H1 (cell line): Measurements from ENCODE around the gene SLC15A3. TPM values are rescaled to one million over a fixed set of nuclear protein-coding genes. Genes with fewer than 3 reads are reported as not detected.

Experiments used
- CTCF ChIA-PET: fragments of 300-600 bp; sonication (Branson Sonifier 250); formaldehyde crosslinking; loops from one replicate; lab custom pipeline; 2021; ENCODE audit not compliant: partially characterized antibody; lab: Charles Lee
- POLR2A ChIA-PET: fragments of 300-600 bp; sonication (Branson Sonifier 250); formaldehyde crosslinking; loops from one replicate; lab custom pipeline; 2021; ENCODE audit warnings: inconsistent platforms; ENCODE audit not compliant: partially characterized antibody; lab: Charles Lee
- DNase-seq, 2 experiments: peaks; one replicate each; pipeline versions ENCODE4 v3.0.0 to v3.0.0-alpha.2; 2010 to 2022; ENCODE audit warnings: low spot score in 2 of 2, low read depth in 1 of 2, mixed read lengths in 1 of 2
- FAIRE-seq: peaks from 2 replicates; lab custom pipeline; 2011; peaks lifted over from hg19 to GRCh38; lab: Jason Lieb, UNC
- H2AFZ ChIP-seq: 2 replicates; pipeline ENCODE4 v1.8.1; 2012; ENCODE audit warnings: low read length, inconsistent platforms
- H2AK5ac ChIP-seq: 2 replicates; pipeline ENCODE4 v1.6.1; 2013; ENCODE audit warnings: low read depth, low read length
- H2BK120ac ChIP-seq: replicated peaks from 2 replicates; pipeline ENCODE3; 2013; ENCODE audit warnings: low read depth, low read length, inconsistent platforms
- H2BK12ac ChIP-seq: 2 replicates; pipeline ENCODE4 v1.6.1; 2013; ENCODE audit warnings: low read depth, low read length
- H2BK15ac ChIP-seq: 2 replicates; pipeline ENCODE4 v1.6.1; 2013; ENCODE audit warnings: low read length
- H2BK20ac ChIP-seq: 2 replicates; pipeline ENCODE4 v1.6.1; 2013; ENCODE audit warnings: low read length
- H2BK5ac ChIP-seq: 2 replicates; pipeline ENCODE4 v1.6.1; 2013; ENCODE audit warnings: low read depth, low read length
- H3K14ac ChIP-seq: 2 replicates; pipeline ENCODE4 v1.6.1; 2013; ENCODE audit warnings: inconsistent platforms; ENCODE audit not compliant: insufficient read length
- H3K18ac ChIP-seq: 2 replicates; pipeline ENCODE4 v1.6.1; 2013; ENCODE audit warnings: low read length; ENCODE audit errors: extremely low read depth
- H3K23ac ChIP-seq: 2 replicates; pipeline ENCODE4 v1.6.1; 2013; ENCODE audit warnings: inconsistent platforms; ENCODE audit not compliant: insufficient read length
- H3K23me2 ChIP-seq: 2 replicates; pipeline ENCODE4 v1.6.1; 2013; ENCODE audit warnings: low read depth, low read length
- H3K27ac ChIP-seq: 2 replicates; pipeline ENCODE4 v1.6.1; 2011; ENCODE audit warnings: low read depth, low read length, inconsistent platforms
- H3K27me3 ChIP-seq, 4 experiments: replicated peaks in 1 of 4; 1 replicate in 1 of 4; 2 replicates in 3 of 4; pipeline versions ENCODE4 v1.6.1 to v1.8.1; 2011 to 2013; ENCODE audit warnings: low read length in 3 of 4, mild to moderate bottlenecking in 3 of 4, inconsistent platforms in 2 of 4, mixed read lengths in 2 of 4, moderate library complexity in 1 of 4; ENCODE audit not compliant: control insufficient read depth in 3 of 4, insufficient read depth in 3 of 4; ENCODE audit errors: extremely low read depth in 1 of 4
- H3K36me3 ChIP-seq, 4 experiments: 2 replicates each; pipeline versions ENCODE4 v1.6.1 to v1.8.1; 2011 to 2013; ENCODE audit warnings: mild to moderate bottlenecking in 4 of 4, low read length in 3 of 4, moderate library complexity in 2 of 4, control low read depth in 1 of 4, inconsistent platforms in 1 of 4; ENCODE audit not compliant: insufficient read depth in 4 of 4, control insufficient read depth in 2 of 4
- H3K4ac ChIP-seq: replicated peaks from 2 replicates; pipeline ENCODE3; 2013; ENCODE audit warnings: low read length, low read depth, mixed read lengths, inconsistent platforms; ENCODE audit not compliant: insufficient read length
- H3K4me1 ChIP-seq, 4 experiments: replicated peaks in 1 of 4; 1 replicate in 1 of 4; 2 replicates in 3 of 4; pipeline versions ENCODE4 v1.6.1 to v1.8.1; 2011 to 2013; ENCODE audit warnings: low read length in 3 of 4, inconsistent platforms in 2 of 4, mixed read lengths in 1 of 4; ENCODE audit not compliant: insufficient read depth in 4 of 4, control insufficient read depth in 3 of 4
- H3K4me2 ChIP-seq, 2 experiments: 2 replicates each; pipeline versions ENCODE4 v1.6.1 to v1.8.1; 2011 to 2013; ENCODE audit warnings: low read depth in 2 of 2, low read length in 2 of 2, control low read depth in 1 of 2, inconsistent platforms in 1 of 2, mild to moderate bottlenecking in 1 of 2; ENCODE audit not compliant: insufficient read depth in 1 of 2
- H3K4me3 ChIP-seq, 4 experiments: fragments of 200-600, 300-600 bp in 1 of 4; sonication (generic), shearing (Covaris generic), sonication (Bioruptor Twin) in 1 of 4; 2 replicates each; pipeline versions ENCODE4 v1.5.1 to v1.8.1; 2011 to 2016; ENCODE audit warnings: low read length in 4 of 4, low read depth in 3 of 4, control low read depth in 2 of 4, inconsistent platforms in 2 of 4, mild to moderate bottlenecking in 2 of 4, mixed read lengths in 1 of 4, moderate library complexity in 1 of 4; ENCODE audit not compliant: insufficient read depth in 2 of 4; ENCODE audit errors: extremely low read depth in 1 of 4
- H3K56ac ChIP-seq: replicated peaks from 2 replicates; pipeline ENCODE3; 2013; ENCODE audit warnings: low read depth, mild to moderate bottlenecking, mixed read lengths, low read length, inconsistent platforms; ENCODE audit not compliant: insufficient read length
- H3K79me1 ChIP-seq: 2 replicates; pipeline ENCODE4 v1.6.1; 2013; ENCODE audit warnings: low read depth, low read length, control low read depth
- H3K79me2 ChIP-seq, 2 experiments: 2 replicates each; pipeline versions ENCODE4 v1.6.1 to v1.8.1; 2012 to 2013; ENCODE audit warnings: low read length in 2 of 2, mild to moderate bottlenecking in 2 of 2, inconsistent platforms in 1 of 2; ENCODE audit not compliant: insufficient read depth in 2 of 2, control insufficient read depth in 1 of 2
- H3K9ac ChIP-seq, 4 experiments: replicated peaks in 1 of 4; 1 replicate in 1 of 4; 2 replicates in 3 of 4; pipeline versions ENCODE4 v1.6.1 to v1.8.1; 2011 to 2013; ENCODE audit warnings: low read depth in 3 of 4, low read length in 3 of 4, control low read depth in 2 of 4, mild to moderate bottlenecking in 2 of 4, moderate library complexity in 2 of 4, inconsistent platforms in 1 of 4; ENCODE audit errors: extremely low read depth in 1 of 4
- H3K9me3 ChIP-seq, 2 experiments: 2 replicates each; pipeline versions ENCODE4 v1.6.1 to v1.8.1; 2012 to 2013; ENCODE audit warnings: mild to moderate bottlenecking in 2 of 2, moderate library complexity in 2 of 2, control low read depth in 1 of 2, inconsistent platforms in 1 of 2, low read depth in 1 of 2, low read length in 1 of 2, mixed read lengths in 1 of 2; ENCODE audit not compliant: insufficient read depth in 2 of 2
- H4K20me1 ChIP-seq, 2 experiments: replicated peaks in 1 of 2; 2 replicates each; pipeline versions ENCODE3 to v1.8.1; 2011 to 2013; ENCODE audit warnings: inconsistent platforms in 2 of 2, low read length in 2 of 2, mild to moderate bottlenecking in 1 of 2; ENCODE audit not compliant: insufficient read depth in 2 of 2, control insufficient read depth in 1 of 2
- H4K5ac ChIP-seq: 2 replicates; pipeline ENCODE4 v1.6.1; 2013; ENCODE audit warnings: low read length, low read depth, mixed read lengths, inconsistent platforms; ENCODE audit not compliant: insufficient read length
- H4K8ac ChIP-seq: 2 replicates; pipeline ENCODE4 v1.8.0; 2013; ENCODE audit warnings: mild to moderate bottlenecking, moderate library complexity, low read length, inconsistent platforms; ENCODE audit not compliant: insufficient read depth; ENCODE audit errors: extremely low read depth
- H4K91ac ChIP-seq: replicated peaks from 2 replicates; pipeline ENCODE3; 2013; ENCODE audit warnings: low read length, mixed read lengths, inconsistent platforms; ENCODE audit not compliant: insufficient read length
- ASH2L ChIP-seq: fragments of 200-600, 300-600 bp; sonication (generic); IDR thresholded peaks from one replicate; pipeline ENCODE4 v1.7.1; 2017; ENCODE audit warnings: low read length
- ATF3 ChIP-seq: IDR thresholded peaks from 2 replicates; pipeline ENCODE4 v1.6.1; 2011; ENCODE audit warnings: low read depth, mild to moderate bottlenecking, low read length; ENCODE audit not compliant: insufficient read depth
- CREB1 ChIP-seq: IDR thresholded peaks from 2 replicates; pipeline ENCODE4 v1.6.1; 2012; ENCODE audit warnings: inconsistent platforms
- GABPA ChIP-seq: IDR thresholded peaks from 2 replicates; pipeline ENCODE4 v1.6.1; 2011; ENCODE audit warnings: mild to moderate bottlenecking, low read length, moderate library complexity, borderline replicate concordance; ENCODE audit not compliant: insufficient read depth
- GTF2F1 ChIP-seq: IDR thresholded peaks from 2 replicates; pipeline ENCODE4 v1.6.1; 2012; ENCODE audit warnings: low read depth, low read length, improper control_type of control experiment, borderline replicate concordance
- KDM5A ChIP-seq: fragments of 200-600 bp; IDR thresholded peaks from 2 replicates; pipeline ENCODE4 v1.7.1; 2012; ENCODE audit warnings: mild to moderate bottlenecking, low read length, inconsistent platforms, mixed read lengths
- NANOG ChIP-seq: IDR thresholded peaks from 2 replicates; pipeline ENCODE4 v1.6.1; 2011; ENCODE audit warnings: low read length, low read depth, mild to moderate bottlenecking, inconsistent platforms; ENCODE audit not compliant: insufficient read depth, poor library complexity, severe bottlenecking
- RNF2 ChIP-seq: fragments of 200-900, 300-1000 bp; sonication (generic); IDR thresholded peaks from 2 replicates; pipeline ENCODE4 v1.7.1; 2016; ENCODE audit warnings: borderline replicate concordance, low read depth, mild to moderate bottlenecking, antibody characterized with exemption, low read length; ENCODE audit not compliant: poor library complexity, severe bottlenecking; ENCODE audit errors: missing control alignments
- SIX5 ChIP-seq: IDR thresholded peaks from 2 replicates; pipeline ENCODE4 v1.6.1; 2011; ENCODE audit warnings: mild to moderate bottlenecking, low read depth, low read length
- TAF7 ChIP-seq: optimal IDR thresholded peaks from 2 replicates; pipeline ENCODE3; 2011; ENCODE audit warnings: low read depth, mild to moderate bottlenecking, inconsistent platforms, low read length, moderate library complexity, borderline replicate concordance
- WGBS, 2 experiments: shearing (Covaris generic) in 1 of 2; methylation state at CpG; one replicate each; pipeline versions ENCODE4 v1.1.6 to v1.1.7; 2013 to 2015; ENCODE audit warnings: low lambda C conversion rate in 2 of 2, mixed read lengths in 2 of 2, inconsistent platforms in 1 of 2, low coverage in 1 of 2, missing lambda C conversion rate in 1 of 2; ENCODE audit not compliant: insufficient replicate concordance in 2 of 2, insufficient coverage in 1 of 2, insufficient read length in 1 of 2; ENCODE audit errors: extremely low coverage in 1 of 2, missing lambda C conversion rate in 1 of 2; 5-methylcytosine and 5-hydroxymethylcytosine counted together
- polyA plus RNA-seq, 7 experiments: library from polyadenylated mRNA; depleted of rRNA in 3 of 7; stranded (reverse) in 5 of 7; unstranded in 2 of 7; fragments of >200 nt in 5 of 7; fragments of 200-250 nt in 2 of 7; gene quantifications; 1 replicate in 5 of 7; 2 replicates in 1 of 7; 4 replicates in 1 of 7; pipeline versions ENCODE4 v1.2.1 to v1.2.3, GENCODE V29; 2011 to 2013; ENCODE audit warnings: missing spikeins in 2 of 7, mixed read lengths in 2 of 7
- total RNA-seq: library from RNA; stranded (reverse); fragmentation: NEBNext Ultra II Directional; extraction: Animal tissue kit (Norgen Biotek cat#: 25700); gene quantifications from 2 replicates; pipeline ENCODE4 v1.2.1, GENCODE V29; 2021

The SLC15A3 gene
- total and polyA plus RNA-seq, 2 of the 8 experiments (the other 6 are each of a cell fraction or from before 2014, with no cell fraction given): 25.8 to 31.0 TPM

GRCh38 chr11:60912851-60913528, 39.0 kb downstream of the SLC15A3 start:
- peak overlapping the region in 1 of 4 experiments; percentile 65; a peak in 4 of 8 replicates for H3K4me3 ChIP-seq
- no peak overlapping the region for H2BK20ac ChIP-seq
- no peak overlapping the region for H2AK5ac ChIP-seq
- peak overlapping the region; percentile 61 for H3K4ac ChIP-seq
- peak overlapping the region; percentile 82; the same call in 1 of the 2 replicates for H2BK15ac ChIP-seq
- H3K23me2 ChIP-seq: peaks cover 8% of the 10 kb centered on the region
- peak overlapping the region; percentile 97 for H2AFZ ChIP-seq
- H3K79me1 ChIP-seq: no peaks in the 10 kb centered on the region
- H3K4me1 ChIP-seq: peaks cover 10 to 27% (median 18%) of the 10 kb centered on the region in 4 experiments
- no peak overlapping the region; a peak in 2 of 7 replicates for H3K9ac ChIP-seq
- H3K14ac ChIP-seq: no peak overlapping the region
- H3K23ac ChIP-seq: no peak overlapping the region
- CTCF ChIA-PET: interaction anchor here (0.8 to 2.6 kb wide), 10 partner anchors 8 to 720 kb away, joined by 3 to 9 read pairs (median 5); no protein-coding TSS in a partner anchor
- H4K8ac ChIP-seq: no peak overlapping the region; the same call in 1 of the 2 replicates
- peak overlapping the region; percentile 87 for H4K91ac ChIP-seq
- POLR2A ChIA-PET: interaction anchor here (1.2 to 4.2 kb wide), 5 partner anchors 8 to 24 kb away, joined by 3 to 28 read pairs (median 5); partner anchors contain the start of genes PRPF19 and TMEM132A
- H3K27ac ChIP-seq: peak overlapping the region; percentile 57; the same call in 1 of the 2 replicates
- no peaks in the 10 kb centered on the region for H3K36me3 ChIP-seq
- peaks cover 0 to 2% (median 0%) of the 10 kb centered on the region in 4 experiments; a peak in 1 of 7 replicates for H3K27me3 ChIP-seq
- no peak overlapping the region for H3K56ac ChIP-seq
- DNase-seq: no peak
- H4K5ac ChIP-seq: no peak overlapping the region
- H3K18ac ChIP-seq: peak overlapping the region; percentile 51
- FAIRE-seq: no peak
- H3K4me2 ChIP-seq: peak overlapping the region; percentile 89 to 91
- H2BK120ac ChIP-seq: no peak overlapping the region
- H2BK5ac ChIP-seq: peak overlapping the region; percentile 40; the same call in 1 of the 2 replicates
- H2BK12ac ChIP-seq: peak overlapping the region; percentile 54; the same call in 1 of the 2 replicates
- peaks cover 0 to 2% of the 10 kb centered on the region in 2 experiments for H4K20me1 ChIP-seq
- H3K9me3 ChIP-seq: no peaks in the 10 kb centered on the region
- 88% methylated on average over 21 of the region's 22 CpGs; no CpG with 5 or more reads in 1 of the 2 experiments for WGBS, 2 experiments
- H3K79me2 ChIP-seq: peaks cover 5 to 16% of the 10 kb centered on the region in 2 experiments
- TF ChIP-seq GTF2F1 (no peak), CREB1 (no peak), SIX5 (no peak), KDM5A (no peak), NANOG (no peak), ASH2L (no peak), ATF3 (no peak), GABPA (no peak), RNF2 (no peak), TAF7 (no peak)
